ENCODE results near the gene FBXO33.

GRCh38 chr14:39428118-39428517, 4.1 kb downstream of the FBXO33 start:
- TF ChIP-seq, protein P1, sequence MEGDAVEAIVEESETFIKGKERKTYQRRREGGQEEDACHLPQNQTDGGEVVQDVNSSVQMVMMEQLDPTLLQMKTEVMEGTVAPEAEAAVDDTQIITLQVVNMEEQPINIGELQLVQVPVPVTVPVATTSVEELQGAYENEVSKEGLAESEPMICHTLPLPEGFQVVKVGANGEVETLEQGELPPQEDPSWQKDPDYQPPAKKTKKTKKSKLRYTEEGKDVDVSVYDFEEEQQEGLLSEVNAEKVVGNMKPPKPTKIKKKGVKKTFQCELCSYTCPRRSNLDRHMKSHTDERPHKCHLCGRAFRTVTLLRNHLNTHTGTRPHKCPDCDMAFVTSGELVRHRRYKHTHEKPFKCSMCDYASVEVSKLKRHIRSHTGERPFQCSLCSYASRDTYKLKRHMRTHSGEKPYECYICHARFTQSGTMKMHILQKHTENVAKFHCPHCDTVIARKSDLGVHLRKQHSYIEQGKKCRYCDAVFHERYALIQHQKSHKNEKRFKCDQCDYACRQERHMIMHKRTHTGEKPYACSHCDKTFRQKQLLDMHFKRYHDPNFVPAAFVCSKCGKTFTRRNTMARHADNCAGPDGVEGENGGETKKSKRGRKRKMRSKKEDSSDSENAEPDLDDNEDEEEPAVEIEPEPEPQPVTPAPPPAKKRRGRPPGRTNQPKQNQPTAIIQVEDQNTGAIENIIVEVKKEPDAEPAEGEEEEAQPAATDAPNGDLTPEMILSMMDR (conservative IDR thresholded peaks at IDR 0.05; ENCODE audit: low read depth, low read length) = no peak
- TF ChIP-seq EZH2 (IDR thresholded peaks at IDR 0.05; ENCODE audit: borderline replicate concordance, low read depth, low read length, poor library complexity, severe bottlenecking) = no peak
